ENCODE results near the gene ABHD12. TPM values are rescaled to one million over a fixed set of nuclear protein-coding genes. Genes with fewer than 3 reads are reported as not detected.

The ABHD12 gene
- total RNA-seq, 2 donors from 2014 or later: 48.2 to 52.7 TPM

GRCh38 chr20:25368976-25369375, 21.7 kb downstream of the ABHD12 start:
- peaks cover 8% of the 10 kb centered on the region for H3K9me3 ChIP-seq (ENCODE audit: control insufficient read depth, low read length)
- WGBS, 2 experiments (ENCODE audit: insufficient coverage in 1 of 2, insufficient read length in 1 of 2): 91 to 93% methylated on average over 3 to 4 of the region's 5 CpGs
- peaks cover 24% of the 10 kb centered on the region for H3K36me3 Mint-ChIP-seq (ENCODE audit: low read depth)
- H3K4me3 ChIP-seq (ENCODE audit: low read length): no peak overlapping the region
- TF ChIP-seq CTCF (conservative IDR thresholded peaks at IDR 0.05): no peak
- peaks cover 10% of the 10 kb centered on the region for H3K36me3 ChIP-seq (ENCODE audit: control insufficient read depth, insufficient read depth, low read length)
- H3K27ac ChIP-seq (ENCODE audit: low read depth, low read length): no peak overlapping the region
- H3K27me3 Mint-ChIP-seq (ENCODE audit: insufficient read depth): no peaks in the 10 kb centered on the region
- no peak for DNase-seq
- no peak overlapping the region for H3K4me3 Mint-ChIP-seq
- H3K4me1 ChIP-seq (ENCODE audit: control insufficient read depth, insufficient read depth, low read length): no peaks in the 10 kb centered on the region
- H3K4me1 Mint-ChIP-seq: no peaks in the 10 kb centered on the region
- peaks cover 11% of the 10 kb centered on the region for H3K9me3 Mint-ChIP-seq
- H3K9ac ChIP-seq (ENCODE audit: extremely low read depth, low read length, poor library complexity, severe bottlenecking): no peak overlapping the region
- no peaks in the 10 kb centered on the region for H3K27me3 ChIP-seq (ENCODE audit: control insufficient read depth, insufficient read depth, low read length, poor library complexity, severe bottlenecking)
- H3K27ac Mint-ChIP-seq: no peak overlapping the region

- Mint-ChIP-seq H3K27ac (no peak overlapping the region), H3K36me3 (ENCODE audit: low read depth) (peaks cover 23% of the 10 kb centered on the region), H3K4me3 (no peak overlapping the region), H3K4me1 (no peaks in the 10 kb centered on the region), H3K27me3 (ENCODE audit: insufficient read depth) (no peaks in the 10 kb centered on the region), H3K9me3 (peaks cover 11% of the 10 kb centered on the region)
- Histone ChIP-seq H3K4me3 (ENCODE audit: low read length) (no peak overlapping the region), H3K9ac (ENCODE audit: extremely low read depth, low read length, poor library complexity, severe bottlenecking) (no peak overlapping the region), H3K27me3 (ENCODE audit: control insufficient read depth, insufficient read depth, low read length, poor library complexity, severe bottlenecking) (no peaks in the 10 kb centered on the region), H3K9me3 (ENCODE audit: control insufficient read depth, low read length) (peaks cover 8% of the 10 kb centered on the region), H3K27ac (ENCODE audit: low read depth, low read length) (no peak overlapping the region), H3K4me1 (ENCODE audit: control insufficient read depth, insufficient read depth, low read length) (no peaks in the 10 kb centered on the region), H3K36me3 (ENCODE audit: control insufficient read depth, insufficient read depth, low read length) (peaks cover 5% of the 10 kb centered on the region)
- whole genome bisulfite sequencing, 2 experiments (ENCODE audit: insufficient coverage in 1 of 2, insufficient read length in 1 of 2): 90 to 95% methylated on average over 10 of the region's 10 CpGs
- no peak for DNase-seq
- no peak for TF ChIP-seq CTCF (conservative IDR thresholded peaks at IDR 0.05)
These were observed 22.1 kb downstream of the ABHD12 start for GRCh38 chr20:25368526-25368925.

GRCh38 chr20:25364879-25365699, 25.5 kb downstream of the ABHD12 start:
- WGBS, 2 experiments (ENCODE audit: insufficient coverage in 1 of 2, insufficient read length in 1 of 2): 93 to 100% methylated on average over 1 to 2 of the region's 2 CpGs
- Histone ChIP-seq H3K27me3 (ENCODE audit: control insufficient read depth, insufficient read depth, low read length, poor library complexity, severe bottlenecking) (no peaks in the 10 kb centered on the region), H3K36me3 (ENCODE audit: control insufficient read depth, insufficient read depth, low read length) (no peaks in the 10 kb centered on the region), H3K9ac (ENCODE audit: extremely low read depth, low read length, poor library complexity, severe bottlenecking) (no peak overlapping the region), H3K4me1 (ENCODE audit: control insufficient read depth, insufficient read depth, low read length) (no peaks in the 10 kb centered on the region), H3K4me3 (ENCODE audit: low read length) (no peak overlapping the region), H3K9me3 (ENCODE audit: control insufficient read depth, low read length) (no peaks in the 10 kb centered on the region), H3K27ac (ENCODE audit: low read depth, low read length) (no peak overlapping the region)
- no peaks in the 10 kb centered on the region for H3K4me1 Mint-ChIP-seq
- TF ChIP-seq CTCF (conservative IDR thresholded peaks at IDR 0.05): no peak
- DNase-seq: peak; percentile 39
- peaks cover 24% of the 10 kb centered on the region for H3K36me3 Mint-ChIP-seq (ENCODE audit: low read depth)
- H3K27me3 Mint-ChIP-seq (ENCODE audit: insufficient read depth): no peaks in the 10 kb centered on the region
- H3K4me3 Mint-ChIP-seq: no peak overlapping the region
- no peak overlapping the region for H3K27ac Mint-ChIP-seq
- H3K9me3 Mint-ChIP-seq: peaks cover 4% of the 10 kb centered on the region
